Posterior cingulate gyrus (tissue), 11 donors: ENCODE data around the gene TMEM167B.
"Not testable (repeated sequence)": the region's sequence is repeated elsewhere in the genome, so short reads cannot be mapped to it uniquely, and the experiment has no call there.

ENCODE experiments used
- DNase-seq, 10 donors: peaks; one replicate each; pipeline versions ENCODE4 v3.0.0 to v3.0.0-alpha.2; 2020 to 2021; ENCODE audit warnings: mixed read lengths in 3 of 10
- intact Hi-C: fragments of 100-400 bp; cut with DNase I; formaldehyde crosslinking; loops from one replicate; pipeline ENCODE4 v1.15.1; 2023

TMEM167B gene

DNA sequence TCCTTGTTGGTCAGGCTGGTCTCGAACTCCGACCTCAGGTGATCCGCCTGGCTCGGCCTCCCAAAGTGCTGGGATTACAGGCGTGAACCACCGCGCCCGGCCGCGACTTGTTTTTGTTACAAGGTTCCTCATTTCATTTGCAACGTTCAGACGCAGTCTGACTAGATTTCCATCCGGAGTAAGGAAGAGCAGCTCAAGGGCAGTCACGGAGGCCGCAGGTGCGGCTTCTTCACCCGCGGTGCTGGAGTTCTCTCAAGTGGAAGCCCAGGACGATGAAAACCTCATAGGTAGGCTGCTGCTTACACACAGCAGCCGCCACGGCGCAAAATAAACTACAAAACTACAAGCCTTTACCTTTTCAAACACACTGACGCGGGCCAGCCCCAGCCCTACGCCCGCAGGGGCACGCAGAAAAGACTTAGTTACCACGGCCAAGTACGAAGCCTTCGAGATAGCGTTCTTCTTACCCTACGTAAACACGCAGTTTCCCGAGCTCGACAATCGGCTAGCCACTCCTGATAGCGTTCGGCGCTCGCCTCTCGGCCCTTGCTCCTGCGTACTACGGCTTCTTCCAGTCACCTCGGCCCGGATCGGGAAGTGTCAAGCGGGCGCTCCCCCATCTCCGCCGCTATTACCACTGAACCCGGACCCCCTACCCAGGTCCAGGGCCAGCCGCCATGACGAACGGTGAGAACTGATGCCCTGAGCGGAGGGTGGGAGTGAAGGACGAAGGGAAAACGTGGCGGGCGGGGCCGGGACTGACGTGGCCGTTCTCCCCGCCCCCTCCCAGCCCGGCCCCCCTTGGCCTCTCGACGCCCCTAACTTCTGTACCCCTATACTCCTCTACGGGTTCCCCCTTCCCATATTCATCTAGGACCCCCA, at the start of gene TMEM167B:
TSS of gene TMEM167B (plus strand) at position 569 of the 882 bp plus-strand sequence. CDS start at position 678, 109 bp downstream.
- peak; percentile 88 to 99 (median 94) for DNase-seq
- intact Hi-C loops, result loop anchor here (5.0 kb wide), 1 partner anchor 48 kb away; the partner anchor contains the start of gene WDR47

DNA sequence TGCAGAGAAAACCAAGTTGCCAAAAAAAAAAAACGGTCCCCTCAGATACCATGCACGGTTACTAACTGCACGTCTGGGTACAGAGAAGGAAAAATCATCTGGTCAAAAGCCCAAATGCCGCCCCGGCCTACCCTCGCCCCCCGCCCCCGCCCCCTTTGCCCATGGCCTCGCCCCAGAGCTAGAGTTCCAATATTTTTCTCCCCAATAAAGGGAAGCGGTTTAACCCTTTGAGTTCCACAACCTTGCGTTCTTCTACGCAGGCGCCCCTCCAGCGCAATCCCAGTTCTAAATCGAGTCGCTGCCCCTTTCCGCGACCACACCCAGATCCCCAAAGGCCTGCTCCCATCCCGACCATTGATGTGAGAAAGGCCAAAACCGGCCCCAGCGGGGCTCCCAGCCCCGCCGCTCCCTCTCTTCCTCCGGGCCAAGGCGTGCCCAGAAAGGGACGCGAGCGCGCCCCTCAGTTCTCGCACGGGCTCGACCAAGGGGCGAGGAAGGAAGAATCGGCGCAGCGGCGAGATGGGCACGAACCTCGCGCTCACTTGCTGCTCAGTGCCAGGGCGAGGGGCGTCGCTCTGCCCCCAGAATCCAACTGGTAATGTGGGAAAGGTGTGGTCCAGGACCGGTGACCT, 49.5 kb upstream of the TMEM167B start:
- intact Hi-C loops, result loop anchor here (5.0 kb wide), 2 partner anchors 36 to 51 kb away; partner anchors contain the start of genes TAF13 and TMEM167B
- DNase-seq, result peak in 9 of 10 donors; percentile 13 to 89 (median 28)

DNA sequence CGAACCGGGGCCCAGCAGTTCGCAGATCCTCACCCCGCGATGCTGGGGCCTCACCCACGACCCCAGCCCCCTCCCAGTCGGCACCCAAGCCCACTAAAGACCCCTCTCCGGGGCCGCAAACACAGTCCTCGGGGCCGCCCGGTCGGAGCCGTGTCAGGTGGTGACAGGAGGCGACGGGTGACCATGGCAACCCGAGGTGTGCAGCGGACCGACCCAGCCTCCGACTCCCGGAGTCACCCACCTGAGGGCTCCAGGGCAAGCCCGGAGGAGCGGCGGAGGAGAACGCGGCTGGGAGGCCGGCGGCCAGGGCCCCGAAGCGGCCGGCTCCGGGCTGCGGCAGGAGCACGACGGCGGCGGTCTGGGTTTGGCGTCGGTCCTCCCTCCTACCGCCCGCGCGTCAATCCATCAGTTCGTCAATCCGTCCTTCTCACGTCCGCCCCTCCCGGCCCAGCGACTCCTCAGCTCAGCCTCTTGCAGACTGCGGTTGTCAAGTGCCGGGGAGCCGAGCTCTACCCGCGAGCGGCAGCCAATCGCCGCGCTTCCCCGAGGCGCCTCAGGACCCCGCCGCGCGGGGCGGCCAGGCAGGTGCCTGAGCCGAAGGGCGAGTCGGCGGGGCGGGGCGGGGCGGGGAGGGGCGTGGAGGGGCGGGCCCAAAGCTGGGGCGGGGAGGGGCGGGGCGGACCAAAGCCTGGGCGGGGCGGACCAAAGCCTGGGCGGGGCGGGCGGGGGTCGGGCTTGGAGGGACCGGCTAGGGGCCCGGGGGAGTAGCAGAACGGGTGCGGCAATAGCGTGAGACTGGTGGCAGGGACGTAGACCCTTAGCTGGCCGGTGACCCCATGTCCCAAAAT, 48.7 kb upstream of the TMEM167B start, which contains the start of gene WDR47:
TSS of gene WDR47 (minus strand) at position 482 of the 848 bp plus-strand sequence. CDS start 18,590 bp downstream, outside the sequence.
- peak; percentile 86 to 100 (median 97) for DNase-seq
- intact Hi-C loops, result loop anchor here (5.0 kb wide), 2 partner anchors 35 to 50 kb away; partner anchors contain the start of genes TAF13 and TMEM167B

DNA sequence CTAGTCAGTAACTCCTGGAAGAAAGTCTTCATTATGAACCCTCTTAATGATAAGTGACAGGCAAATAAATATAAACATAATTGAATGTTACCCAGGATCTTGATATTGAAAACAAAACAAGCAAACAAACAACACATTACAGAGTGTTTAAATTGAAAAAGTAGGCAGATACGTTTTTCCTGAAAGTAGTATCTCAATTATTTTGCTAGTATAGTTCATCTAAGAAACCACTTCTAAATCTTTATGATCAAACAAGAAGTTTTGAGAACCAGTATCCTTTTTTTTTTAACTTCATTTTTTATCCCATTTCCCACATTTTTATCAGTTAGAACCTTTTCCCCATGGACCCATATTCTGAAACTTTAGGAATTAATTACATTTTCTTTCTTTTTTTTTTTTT, 45.0 kb upstream of the TMEM167B start:
- intact Hi-C loops, result no loop called here
- no peak for DNase-seq

DNA sequence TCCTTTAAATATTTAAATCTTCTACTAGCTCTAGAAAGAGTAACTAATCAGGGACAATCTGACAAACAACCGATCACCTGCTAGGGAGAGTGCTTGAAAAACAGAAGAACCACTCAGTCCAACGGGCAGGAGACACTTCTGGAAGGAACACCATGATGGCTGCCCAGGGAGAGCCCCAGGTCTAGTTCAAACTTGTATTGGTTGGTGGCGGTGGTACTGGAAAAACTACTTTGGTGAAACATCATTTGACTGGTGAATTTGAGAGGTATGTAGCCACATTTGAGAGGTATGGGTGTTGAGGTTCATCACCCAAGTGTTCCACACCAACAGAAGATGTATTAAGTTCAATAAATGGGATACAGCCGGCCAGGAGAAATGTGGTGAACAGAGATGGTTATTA, 43.9 kb upstream of the TMEM167B start:
- DNase-seq, result no peak
- intact Hi-C loops, result no loop called here

GRCh38 chr1:109047339-109047738, 43.2 kb upstream of the TMEM167B start:
- intact Hi-C loops, result no loop called here

GRCh38 chr1:109048335-109048734, 42.2 kb upstream of the TMEM167B start:
- DNase-seq, result no peak
- intact Hi-C loops, result no loop called here

More at GRCh38 chr1:109047339-109047738, 43.2 kb upstream of the TMEM167B start:
- DNase-seq, result no peak

DNA sequence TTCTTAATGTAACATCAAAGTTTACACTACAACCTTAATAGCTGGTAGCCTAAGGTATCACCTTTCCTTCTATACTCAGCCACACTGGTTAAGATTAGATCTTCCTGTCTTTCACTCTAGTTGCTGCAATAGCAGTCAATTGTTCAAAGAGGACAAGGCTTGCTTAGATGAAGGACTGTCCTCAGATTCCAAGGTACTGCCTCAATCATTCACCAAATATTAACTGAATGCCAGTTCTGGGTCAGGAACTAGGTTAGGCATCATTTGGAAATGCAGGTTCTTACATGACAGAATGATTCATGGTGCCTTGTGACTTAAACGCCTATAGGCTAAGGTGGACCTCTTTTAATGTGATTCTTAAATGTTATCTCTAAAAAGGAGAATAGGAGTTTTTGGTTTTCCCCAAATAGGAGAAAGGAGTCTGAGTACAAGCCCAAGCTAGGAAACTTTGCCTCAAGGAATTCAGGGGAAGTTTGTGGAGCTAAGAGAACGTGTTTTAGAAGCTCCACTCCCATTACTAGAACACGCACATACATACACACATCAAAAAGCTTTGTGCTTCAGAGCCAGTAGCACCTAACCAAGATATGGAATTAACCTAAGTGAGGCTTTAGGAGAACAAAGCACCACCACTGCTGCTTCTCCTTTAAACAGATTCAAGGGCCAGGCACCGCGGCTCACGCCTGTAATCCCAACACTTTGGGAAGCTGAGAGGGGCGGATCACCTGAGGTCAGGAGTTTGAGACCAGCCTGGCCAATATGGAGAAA, 40.2 kb upstream of the TMEM167B start:
- DNase-seq, result no peak
- intact Hi-C loops, result no loop called here

DNA sequence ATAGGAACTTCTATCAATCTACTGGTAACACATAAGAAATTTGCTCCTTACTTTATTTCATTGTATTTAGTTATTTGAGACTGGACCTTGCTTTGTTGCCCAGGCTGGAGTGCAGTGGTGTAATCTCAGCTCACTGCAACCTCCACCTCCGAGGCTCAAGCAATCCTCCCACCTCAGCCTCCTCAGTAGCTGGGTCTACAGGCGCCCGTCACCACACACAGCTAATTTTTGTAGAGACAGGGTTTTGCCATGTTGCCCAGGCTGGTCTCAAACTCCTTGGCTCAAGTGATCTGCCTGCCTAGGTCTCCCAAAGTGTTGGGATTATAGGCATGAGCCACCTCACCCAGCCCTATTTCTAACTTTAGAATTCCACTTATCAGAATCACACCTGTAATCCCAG, 38.4 kb upstream of the TMEM167B start:
- DNase-seq, intact Hi-C loops: not testable (repeated sequence)

DNA sequence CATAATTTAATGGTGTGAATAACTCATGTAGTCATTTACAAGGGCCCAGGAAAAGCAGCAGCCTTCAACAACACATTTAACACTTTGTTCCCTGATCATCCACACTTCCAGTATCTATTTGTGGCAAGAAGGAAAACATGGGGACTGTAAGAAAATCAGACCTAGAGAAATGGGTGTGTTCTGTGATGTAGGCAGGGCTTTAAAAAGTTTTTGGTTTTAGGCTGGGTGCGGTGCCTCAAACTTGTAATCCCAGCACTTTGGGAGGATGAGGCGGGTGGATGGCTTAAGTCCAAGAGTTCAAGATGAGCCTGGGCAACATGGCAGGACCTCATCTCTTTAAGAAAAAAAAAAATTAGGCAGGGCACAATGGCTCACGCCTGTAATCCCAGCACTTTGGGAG, 34.5 kb upstream of the TMEM167B start:
- DNase-seq, result no peak
- intact Hi-C loops, result no loop called here

GRCh38 chr1:109059026-109059425, 31.5 kb upstream of the TMEM167B start:
- no peak for DNase-seq
- intact Hi-C loops, result no loop called here

GRCh38 chr1:109060707-109061106, 29.9 kb upstream of the TMEM167B start:
- DNase-seq, result no peak

DNA sequence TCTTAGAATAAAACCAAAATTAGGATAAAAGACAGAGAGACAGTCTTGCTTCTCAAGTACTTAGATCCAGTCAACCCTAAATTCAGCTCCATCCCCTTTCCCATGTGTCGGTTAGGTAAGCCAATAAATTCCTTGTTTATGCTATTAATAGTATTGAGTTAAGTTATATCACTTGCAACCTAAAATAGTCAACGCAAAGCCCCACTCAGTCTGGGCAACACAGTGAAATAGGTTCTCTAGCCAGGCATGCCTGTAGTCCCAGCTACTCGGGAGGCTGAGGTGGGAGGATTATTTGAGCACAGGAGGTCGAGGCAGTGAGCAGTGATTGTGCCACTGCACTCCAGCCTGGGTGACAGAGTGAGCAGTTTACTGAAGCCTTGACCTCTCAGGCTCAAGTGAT, 29.4 kb upstream of the TMEM167B start:
- intact Hi-C loops, result no loop called here
- DNase-seq, result no peak

More at GRCh38 chr1:109060707-109061106, 29.9 kb upstream of the TMEM167B start:
- intact Hi-C loops, result no loop called here

DNA sequence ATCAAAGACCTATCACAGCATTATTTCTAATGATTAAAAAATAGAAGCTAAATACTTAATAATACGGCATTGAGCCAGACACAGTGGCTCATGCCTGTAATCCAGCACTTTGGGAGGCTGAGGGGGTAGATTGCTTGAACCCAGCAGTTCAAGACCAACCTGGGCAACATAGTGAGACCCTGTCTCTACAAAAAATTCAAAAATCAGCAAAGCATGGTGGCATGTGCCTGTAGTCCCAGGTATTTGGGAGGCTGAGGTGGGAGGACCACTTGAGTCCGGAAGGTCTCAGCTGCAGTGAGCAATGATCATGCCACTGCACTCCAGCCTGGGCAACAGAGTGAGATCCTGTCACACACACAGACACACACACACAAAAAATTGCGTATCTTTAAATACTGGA, 25.4 kb upstream of the TMEM167B start:
- intact Hi-C loops, result no loop called here
- no peak for DNase-seq

DNA sequence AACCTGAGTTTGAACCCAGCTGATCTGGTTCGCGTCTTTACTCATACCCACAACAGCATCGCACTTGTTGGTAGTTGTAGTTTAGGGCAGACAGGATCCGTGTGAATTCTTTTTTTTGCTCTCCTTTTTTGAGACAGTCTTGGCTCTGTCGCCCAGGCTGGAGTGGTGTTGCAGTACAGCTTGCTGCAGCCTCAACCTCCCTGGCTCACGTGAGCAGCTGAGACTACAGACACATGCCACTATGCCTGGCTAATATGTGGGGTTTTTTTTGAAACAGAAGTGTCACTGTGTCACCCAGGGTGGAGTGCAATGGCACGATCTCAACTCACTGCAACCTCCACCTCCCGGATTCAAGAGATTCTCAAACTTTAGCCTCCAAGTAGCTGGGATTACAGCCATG, 22.7 kb upstream of the TMEM167B start:
- peak in 1 of 10 donors; percentile 80 for DNase-seq
- intact Hi-C loops, result no loop called here

DNA sequence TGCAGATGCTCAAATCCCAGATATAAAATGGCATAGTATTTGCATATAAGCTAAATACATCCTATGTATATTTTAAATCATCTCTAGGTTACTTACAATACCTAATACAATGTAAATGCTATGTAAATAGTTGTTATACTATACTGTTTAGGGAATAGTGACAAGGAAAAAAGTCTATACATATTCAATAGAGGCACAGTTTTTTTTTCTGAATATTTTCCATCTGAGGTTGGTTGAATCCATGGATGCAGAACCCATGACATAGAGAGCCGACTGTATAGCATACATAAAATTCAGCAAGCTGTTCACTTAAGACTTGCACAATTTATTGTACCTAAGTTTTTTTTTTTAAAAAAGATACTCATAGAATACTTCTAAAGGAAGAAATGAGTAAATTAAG, 21.3 kb upstream of the TMEM167B start:
- no peak for DNase-seq
- intact Hi-C loops, result no loop called here

- peak; percentile 93 to 100 (median 96) for DNase-seq
- intact Hi-C loops, result loop anchor here (5.0 kb wide), 1 partner anchor 34 kb away; the partner anchor contains the start of gene WDR47
Observed at GRCh38 chr1:109075531-109076490, 14.8 kb upstream of the TMEM167B start, which contains the start of gene TAF13. TAF13 (minus strand) TSS chr1:109076003; CDS start chr1:109075947, 56 bp downstream.

GRCh38 chr1:109078317-109078716, 12.2 kb upstream of the TMEM167B start:
- DNase-seq, result no peak
- intact Hi-C loops, result loop anchor here (5.0 kb wide), 1 partner anchor 36 kb away; the partner anchor contains the start of gene WDR47
